Umbilical cord (tissue), 1 donor: ENCODE data around the gene SDC1. TPM values are rescaled to one million over a fixed set of nuclear protein-coding genes. Genes with fewer than 3 reads are reported as not detected.

ENCODE experiments used
- total RNA-seq: library from RNA; depleted of rRNA; stranded (reverse); fragments of >200 nt; gene quantifications from one replicate; pipeline ENCODE4 v1.2.3, GENCODE V29; 2014; ENCODE audit warnings: low replicate concordance; ENCODE audit not compliant: insufficient read depth

SDC1 gene
- total RNA-seq, 1 donor from 2014 or later: 55.4 TPM

Other genes starting within 250 kb of the SDC1 start
- 17.6 TPM for gene WDR35, start 235.0 kb downstream of the SDC1 start, total RNA-seq
- 4.1 TPM for gene MATN3, start 212.5 kb downstream of the SDC1 start, total RNA-seq
- gene LAPTM4A, start 173.5 kb downstream of the SDC1 start, total RNA-seq: 175 TPM
- gene PUM2, start 125.7 kb upstream of the SDC1 start, total RNA-seq: 61.2 TPM
- gene RHOB, start 221.9 kb upstream of the SDC1 start, total RNA-seq: 449 TPM